ENCODE data around the gene RTN4RL1. TPM values are rescaled to one million over a fixed set of nuclear protein-coding genes. Genes with fewer than 3 reads are reported as not detected.
A peak's percentile ranks its signal among the peaks of the same experiment; 100 is the strongest.

The RTN4RL1 gene
- total RNA-seq, 2 experiments from 2014 or later = not detected

GRCh38 chr17:1890758-1891450, 134.2 kb downstream of the RTN4RL1 start:
- no TSS peak for BruUV-seq (replicated peaks)
- no peaks in the 10 kb centered on the region for H3K9me2 ChIP-seq (ENCODE audit: insufficient read depth, low read length)
- no peak overlapping the region for H3K4me2 ChIP-seq (ENCODE audit: low read length)
- ChIA-PET POLR2A (no interaction called here), CTCF (ENCODE audit: unreplicated experiment) (no interaction called here)
- H3K36me3 ChIP-seq (ENCODE audit: insufficient read depth, low read length) = peaks cover 94% of the 10 kb centered on the region
- no peaks in the 10 kb centered on the region for H3K4me1 ChIP-seq (ENCODE audit: insufficient read depth, low read length, poor library complexity, severe bottlenecking)
- no peak overlapping the region for H3K4me3 ChIP-seq (ENCODE audit: low read depth, low read length, poor library complexity, severe bottlenecking)
- H4K20me1 ChIP-seq (ENCODE audit: insufficient read depth, low read length) = no peaks in the 10 kb centered on the region
- H3K9me3 ChIP-seq (ENCODE audit: low read length) = no peaks in the 10 kb centered on the region
- TF ChIP-seq EZH2phosphoT487 (IDR thresholded peaks at IDR 0.05; ENCODE audit: borderline replicate concordance, low read depth, low read length) = no peak
- no peak for TF ChIP-seq CTCF (conservative IDR thresholded peaks at IDR 0.05; ENCODE audit: low read length)
- no peak overlapping the region for H2AFZ ChIP-seq (ENCODE audit: low read length)
- intact Hi-C loops (cut with micrococcal nuclease; ENCODE audit: unreplicated experiment) = no loop called here
- H3K79me2 ChIP-seq (ENCODE audit: insufficient read depth, low read depth, low read length) = no peaks in the 10 kb centered on the region
- no peak for DNase-seq (ENCODE audit: low spot score)
- no peak overlapping the region for H3K27ac ChIP-seq (ENCODE audit: low read depth, low read length, poor library complexity, severe bottlenecking)

GRCh38 chr17:1888741-1889140, 136.4 kb downstream of the RTN4RL1 start:
- Histone ChIP-seq H4K20me1 (ENCODE audit: insufficient read depth, low read length) (no peaks in the 10 kb centered on the region), H3K4me1 (ENCODE audit: insufficient read depth, low read length, poor library complexity, severe bottlenecking) (no peaks in the 10 kb centered on the region), H3K79me2 (ENCODE audit: insufficient read depth, low read depth, low read length) (no peaks in the 10 kb centered on the region), H3K36me3 (ENCODE audit: insufficient read depth, low read length) (peaks cover 96% of the 10 kb centered on the region), H3K4me3 (ENCODE audit: low read depth, low read length, poor library complexity, severe bottlenecking) (no peak overlapping the region), H3K9me2 (ENCODE audit: insufficient read depth, low read length) (no peaks in the 10 kb centered on the region), H3K9me3 (ENCODE audit: low read length) (no peaks in the 10 kb centered on the region), H2AFZ (ENCODE audit: low read length) (no peak overlapping the region), H3K27ac (ENCODE audit: low read depth, low read length, poor library complexity, severe bottlenecking) (no peak overlapping the region), H3K4me2 (ENCODE audit: low read length) (no peak overlapping the region)
- POLR2A ChIA-PET = interaction anchor here (0.8 to 1.1 kb wide), 2 partner anchors 30 to 221 kb away, joined by 3 read pairs; no protein-coding TSS in a partner anchor
- intact Hi-C loops (cut with micrococcal nuclease; ENCODE audit: unreplicated experiment) = no loop called here
- no TSS peak for BruUV-seq (replicated peaks)
- DNase-seq (ENCODE audit: low spot score) = no peak
- CTCF ChIA-PET (ENCODE audit: unreplicated experiment) = no interaction called here
- TF ChIP-seq CTCF (conservative IDR thresholded peaks at IDR 0.05; ENCODE audit: low read length) (no peak), EZH2phosphoT487 (IDR thresholded peaks at IDR 0.05; ENCODE audit: borderline replicate concordance, low read depth, low read length) (no peak)

Small RNA genes within 50 kb of the gene (microRNA-seq; reads per million reads assigned to microRNA genes)
- gene MIR132 (ENCODE audit: borderline replicate concordance) (538 reads per million, percentile 77 among the genes with 10 or more reads in this experiment), gene MIR212 (ENCODE audit: borderline replicate concordance) (not detected)

Small RNA genes within 50 kb of the gene (small RNA-seq; reads per million reads assigned to genes)
- gene AC090617.9 (not detected), gene MIR132 (0.16 reads per million), gene MIR212 (not detected), gene OVCA2 (not detected)

Other genes starting within 250 kb of the RTN4RL1 start
- gene SMYD4, start 195.4 kb downstream of the RTN4RL1 start, total RNA-seq (2014; rRNA removed; shearing (Covaris generic)) = 21.3 and 27.5 TPM in 2 replicates
- 33.5 and 36.4 TPM in 2 replicates for gene SMYD4, start 195.4 kb downstream of the RTN4RL1 start, total RNA-seq (2022)
- 55.5 and 90.2 TPM in 2 replicates for gene RPA1, start 195.3 kb downstream of the RTN4RL1 start, total RNA-seq (2014; rRNA removed; shearing (Covaris generic))
- gene RPA1, start 195.3 kb downstream of the RTN4RL1 start, total RNA-seq (2022) = 184 and 196 TPM in 2 replicates
- 26.5 and 30.4 TPM in 2 replicates for gene DPH1, start 4.8 kb upstream of the RTN4RL1 start, total RNA-seq (2014; rRNA removed; shearing (Covaris generic))
- 35.1 and 42.6 TPM in 2 replicates for gene DPH1, start 4.8 kb upstream of the RTN4RL1 start, total RNA-seq (2022)
- 18.8 and 24.0 TPM in 2 replicates for gene OVCA2, start 16.7 kb upstream of the RTN4RL1 start, total RNA-seq (2014; rRNA removed; shearing (Covaris generic))
- gene OVCA2, start 16.7 kb upstream of the RTN4RL1 start, total RNA-seq (2022) = 18.2 and 21.9 TPM in 2 replicates
- gene HIC1, start 29.8 kb upstream of the RTN4RL1 start, total RNA-seq (2014; rRNA removed; shearing (Covaris generic)) = 0.19 TPM in 1 of 2 replicates, not detected in the other
- 0.32 TPM in 1 of 2 replicates, not detected in the other for gene HIC1, start 29.8 kb upstream of the RTN4RL1 start, total RNA-seq (2022)